H9 (cell line): ENCODE data around the gene GAD2. TPM values are rescaled to one million over a fixed set of nuclear protein-coding genes. Genes with fewer than 3 reads are reported as not detected.

Experiments used
- DNase-seq: peaks from one replicate; pipeline ENCODE4 v3.0.0-alpha.2; 2017
- H2AFZ ChIP-seq: one replicate; pipeline ENCODE4 v1.6.1; 2013; ENCODE audit warnings: mild to moderate bottlenecking, low read length, control low read depth, moderate library complexity
- H2AK5ac ChIP-seq: 2 replicates; pipeline ENCODE4 v1.6.1; 2013; ENCODE audit warnings: low read length, control low read depth, mixed read lengths; ENCODE audit not compliant: insufficient read length
- H2BK120ac ChIP-seq: one replicate; pipeline ENCODE4 v1.6.1; 2013; ENCODE audit warnings: low read depth, mild to moderate bottlenecking, low read length, control low read depth, inconsistent platforms; ENCODE audit not compliant: poor library complexity, severe bottlenecking
- H2BK12ac ChIP-seq: 2 replicates; pipeline ENCODE4 v1.6.1; 2013; ENCODE audit warnings: low read length, control low read depth, mixed read lengths, low read depth; ENCODE audit not compliant: insufficient read length
- H2BK15ac ChIP-seq: 2 replicates; pipeline ENCODE4 v1.6.1; 2013; ENCODE audit warnings: low read depth, low read length, control low read depth
- H2BK20ac ChIP-seq: one replicate; pipeline ENCODE4 v1.6.1; 2013; ENCODE audit warnings: low read depth, mild to moderate bottlenecking, low read length, control low read depth, inconsistent platforms; ENCODE audit not compliant: poor library complexity, severe bottlenecking
- H2BK5ac ChIP-seq: 2 replicates; pipeline ENCODE4 v1.6.1; 2013; ENCODE audit warnings: low read length, control low read depth, mixed read lengths; ENCODE audit not compliant: insufficient read length
- H3K14ac ChIP-seq: 2 replicates; pipeline ENCODE4 v1.6.1; 2013; ENCODE audit warnings: low read length, control low read depth; ENCODE audit not compliant: insufficient read depth
- H3K18ac ChIP-seq: 2 replicates; pipeline ENCODE4 v1.6.1; 2013; ENCODE audit warnings: low read depth, mild to moderate bottlenecking, mixed read lengths, low read length, control low read depth; ENCODE audit not compliant: insufficient read length
- H3K23ac ChIP-seq: 2 replicates; pipeline ENCODE4 v1.6.1; 2013; ENCODE audit warnings: low read length, control low read depth, mixed read lengths, low read depth; ENCODE audit not compliant: insufficient read length
- H3K23me2 ChIP-seq: 2 replicates; pipeline ENCODE4 v1.6.1; 2013; ENCODE audit warnings: low read depth, mild to moderate bottlenecking, mixed read lengths, low read length, control low read depth; ENCODE audit not compliant: insufficient read length, poor library complexity, severe bottlenecking
- H3K27ac ChIP-seq: 2 replicates; pipeline ENCODE4 v1.5.1; 2013; ENCODE audit warnings: low read length, control low read depth, mixed read lengths, low read depth; ENCODE audit not compliant: insufficient read length
- H3K27me3 ChIP-seq: 2 replicates; pipeline ENCODE4 v1.6.1; 2013; ENCODE audit warnings: low read length, control low read depth, inconsistent platforms; ENCODE audit not compliant: insufficient read depth
- H3K4ac ChIP-seq: 2 replicates; pipeline ENCODE4 v1.6.1; 2013; ENCODE audit warnings: low read depth, mild to moderate bottlenecking, control low read depth, inconsistent platforms, low read length, moderate library complexity
- H3K4me1 ChIP-seq: 2 replicates; pipeline ENCODE4 v1.6.1; 2013; ENCODE audit warnings: low read length, control low read depth, inconsistent platforms; ENCODE audit not compliant: insufficient read depth
- H3K4me2 ChIP-seq: 2 replicates; pipeline ENCODE4 v1.6.1; 2013; ENCODE audit warnings: low read length, control low read depth, mixed read lengths; ENCODE audit not compliant: insufficient read length, insufficient read depth
- H3K56ac ChIP-seq: 2 replicates; pipeline ENCODE4 v1.6.1; 2013; ENCODE audit warnings: low read depth, mild to moderate bottlenecking, mixed read lengths, low read length, control low read depth; ENCODE audit not compliant: insufficient read length
- H3K79me1 ChIP-seq: 2 replicates; pipeline ENCODE4 v1.6.1; 2013; ENCODE audit warnings: low read depth, mild to moderate bottlenecking, moderate library complexity, low read length, control low read depth, inconsistent platforms; ENCODE audit not compliant: insufficient read depth, poor library complexity, severe bottlenecking
- H3K79me2 ChIP-seq: 2 replicates; pipeline ENCODE4 v1.6.1; 2013; ENCODE audit warnings: low read length, control low read depth, inconsistent platforms; ENCODE audit not compliant: insufficient read depth
- H3K9ac ChIP-seq: 2 replicates; pipeline ENCODE4 v1.6.1; 2013; ENCODE audit warnings: low read length, control low read depth, mixed read lengths; ENCODE audit not compliant: insufficient read length; ENCODE audit errors: extremely low read depth
- H3K9me3 ChIP-seq: one replicate; pipeline ENCODE4 v1.6.1; 2013; ENCODE audit warnings: low read depth, low read length, inconsistent platforms; ENCODE audit not compliant: control insufficient read depth
- H3T11ph ChIP-seq: one replicate; pipeline ENCODE4 v1.6.1; 2013; ENCODE audit warnings: mild to moderate bottlenecking, low read length, control low read depth, inconsistent platforms
- H4K20me1 ChIP-seq: one replicate; pipeline ENCODE4 v1.6.1; 2013; ENCODE audit not compliant: control insufficient read depth, insufficient read length, insufficient read depth
- H4K5ac ChIP-seq: 2 replicates; pipeline ENCODE4 v1.6.1; 2013; ENCODE audit warnings: low read depth, mild to moderate bottlenecking, mixed read lengths, low read length, control low read depth; ENCODE audit not compliant: insufficient read length
- H4K8ac ChIP-seq: replicated peaks from 2 replicates; pipeline ENCODE4 v1.6.1; 2013; ENCODE audit warnings: low read length, control low read depth, mixed read lengths, low read depth; ENCODE audit not compliant: insufficient read length
- H4K91ac ChIP-seq: 2 replicates; pipeline ENCODE4 v1.6.1; 2013; ENCODE audit warnings: low read depth, mild to moderate bottlenecking, moderate library complexity, mixed read lengths, low read length, control low read depth; ENCODE audit not compliant: insufficient read length
- H3K27ac Mint-ChIP-seq, 3 experiments: 2 replicates in 2 of 3; 3 replicates in 1 of 3; pipeline ENCODE4 v1.8.0; 2020 to 2021; ENCODE audit warnings: mixed read lengths in 3 of 3, mild to moderate bottlenecking in 1 of 3, moderate library complexity in 1 of 3
- H3K27me3 Mint-ChIP-seq: 2 replicates; pipeline ENCODE4 v1.8.0; 2021; ENCODE audit warnings: low read depth, mild to moderate bottlenecking, moderate library complexity, mixed read lengths
- H3K36me3 Mint-ChIP-seq, 3 experiments: 2 replicates in 2 of 3; 3 replicates in 1 of 3; pipeline ENCODE4 v1.8.0; 2020 to 2021; ENCODE audit warnings: low read depth in 3 of 3, mixed read lengths in 3 of 3; ENCODE audit not compliant: insufficient read depth in 1 of 3
- H3K4me1 Mint-ChIP-seq, 2 experiments: 2 replicates each; pipeline ENCODE4 v1.8.0; 2020; ENCODE audit warnings: mixed read lengths in 2 of 2
- H3K4me3 Mint-ChIP-seq, 2 experiments: 2 replicates in 1 of 2; 3 replicates in 1 of 2; pipeline ENCODE4 v1.8.0; 2020 to 2021; ENCODE audit warnings: mild to moderate bottlenecking in 2 of 2, mixed read lengths in 2 of 2, moderate library complexity in 1 of 2
- H3K9me3 Mint-ChIP-seq, 2 experiments: 2 replicates in 1 of 2; 3 replicates in 1 of 2; pipeline ENCODE4 v1.8.0; 2020; ENCODE audit warnings: mild to moderate bottlenecking in 2 of 2, mixed read lengths in 2 of 2, moderate library complexity in 1 of 2
- CTCF ChIP-seq: fragments of 200-600 bp; sonication (generic); conservative IDR thresholded peaks from 3 replicates; pipeline ENCODE4 v1.8.0; 2021; ENCODE audit warnings: antibody characterized with exemption, mild to moderate bottlenecking
- WGBS: extraction: QIAGEN DNeasy Blood & Tissue Kit; methylation state at CpG from one replicate; pipeline ENCODE4 v1.1.7; 2013; ENCODE audit warnings: missing lambda C conversion rate, low lambda C conversion rate, mixed read lengths; ENCODE audit not compliant: insufficient read length; ENCODE audit errors: extremely low coverage; 5-methylcytosine and 5-hydroxymethylcytosine counted together
- total RNA-seq: library from RNA; stranded (reverse); gene quantifications from 2 replicates; pipeline ENCODE4 v1.2.1, GENCODE V29; 2021

Gene GAD2
- total RNA-seq, 1 experiment from 2014 or later, result 2.0 TPM

GRCh38 chr10:26217396-26218086, 967 bp downstream of the GAD2 start:
- no peak overlapping the region for H2BK12ac ChIP-seq
- H3K79me2 ChIP-seq, result no peaks in the 10 kb centered on the region
- TF ChIP-seq CTCF, result no peak
- no peak overlapping the region for H3K18ac ChIP-seq
- H4K20me1 ChIP-seq, result no peaks in the 10 kb centered on the region
- no peak overlapping the region for H2AK5ac ChIP-seq
- H3K4ac ChIP-seq, result no peak overlapping the region
- no peak overlapping the region for H4K91ac ChIP-seq
- H4K8ac ChIP-seq, result no peak overlapping the region
- no peak overlapping the region for H2BK5ac ChIP-seq
- peaks cover 50% of the 10 kb centered on the region for H3K27me3 ChIP-seq
- Mint-ChIP-seq H3K4me3 (peak overlapping the region; percentile 63 to 83), H3K27ac (no peak overlapping the region), H3K27me3 (peaks cover 82% of the 10 kb centered on the region), H3K4me1 (peaks cover 59 to 63% of the 10 kb centered on the region in 2 experiments), H3K36me3 (no peaks in the 10 kb centered on the region; a peak in 2 of 7 replicates), H3K9me3 (peaks cover 3 to 9% of the 10 kb centered on the region in 2 experiments; a peak in 2 of 5 replicates)
- H3K14ac ChIP-seq, result no peak overlapping the region
- no peak overlapping the region for H3K27ac ChIP-seq
- peak overlapping the region; percentile 57 for H3K4me2 ChIP-seq
- no peak overlapping the region for H3K9ac ChIP-seq
- peak; percentile 73 for DNase-seq
- H2AFZ ChIP-seq, result no peak overlapping the region
- WGBS, result no CpG with 5 or more reads among the region's 64 CpGs
- H2BK120ac ChIP-seq, result no peak overlapping the region
- no peak overlapping the region for H2BK15ac ChIP-seq
- H4K5ac ChIP-seq, result no peak overlapping the region
- H3K23ac ChIP-seq, result no peak overlapping the region
- H3T11ph ChIP-seq, result no peak overlapping the region
- H3K23me2 ChIP-seq, result peaks cover 40% of the 10 kb centered on the region
- H3K79me1 ChIP-seq, result no peaks in the 10 kb centered on the region
- no peaks in the 10 kb centered on the region for H3K9me3 ChIP-seq
- no peak overlapping the region for H2BK20ac ChIP-seq
- no peak overlapping the region for H3K56ac ChIP-seq
- H3K4me1 ChIP-seq, result peaks cover 5% of the 10 kb centered on the region; the same call in 1 of the 2 replicates
